Activated T-cell treated with anti-CD3 and anti-CD28 coated beads, Interleukin-2, amount 50 U/mL, for 24 hours (primary cell): Measurements from ENCODE around the gene GNGT1.
"Not testable (repeated sequence)": the region's sequence is repeated elsewhere in the genome, so short reads cannot be mapped to it uniquely, and the experiment has no call there.

Experiments
- DNase-seq: peaks from one replicate; pipeline ENCODE4 v3.0.0-alpha.2; 2020
- H3K27ac Mint-ChIP-seq: 2 replicates; pipeline ENCODE4 v1.8.0; 2020; ENCODE audit warnings: mild to moderate bottlenecking, mixed read lengths
- H3K27me3 Mint-ChIP-seq: 2 replicates; pipeline ENCODE4 v1.8.0; 2020; ENCODE audit warnings: mixed read lengths
- H3K36me3 Mint-ChIP-seq: 2 replicates; pipeline ENCODE4 v1.8.0; 2020; ENCODE audit warnings: low read depth, mixed read lengths
- H3K4me1 Mint-ChIP-seq: 2 replicates; pipeline ENCODE4 v1.8.0; 2020; ENCODE audit warnings: low read depth, mixed read lengths
- H3K4me3 Mint-ChIP-seq: 2 replicates; pipeline ENCODE4 v1.8.0; 2020; ENCODE audit warnings: mild to moderate bottlenecking, moderate library complexity, mixed read lengths
- H3K9me3 Mint-ChIP-seq: 2 replicates; pipeline ENCODE4 v1.8.0; 2020; ENCODE audit warnings: mixed read lengths

The GNGT1 gene

GRCh38 chr7:93916315-93916714 lies 9.9 kb downstream of the GNGT1 start:
- H3K27me3 Mint-ChIP-seq, result peaks cover 35% of the 10 kb centered on the region
- not testable (repeated sequence) for H3K9me3 Mint-ChIP-seq, DNase-seq, H3K4me3 Mint-ChIP-seq, H3K27ac Mint-ChIP-seq, H3K4me1 Mint-ChIP-seq, H3K36me3 Mint-ChIP-seq

- no peaks in the 10 kb centered on the region for H3K9me3 Mint-ChIP-seq
- peaks cover 5% of the 10 kb centered on the region for H3K4me1 Mint-ChIP-seq
- H3K27ac Mint-ChIP-seq, result no peak overlapping the region
- no peak for DNase-seq
- H3K27me3 Mint-ChIP-seq, result peaks cover 50% of the 10 kb centered on the region
- H3K36me3 Mint-ChIP-seq, result no peaks in the 10 kb centered on the region
- no peak overlapping the region for H3K4me3 Mint-ChIP-seq
Observed at GRCh38 chr7:93920496-93921182, 14.3 kb downstream of the GNGT1 start.

GRCh38 chr7:93921186-93921585 lies 14.8 kb downstream of the GNGT1 start:
- peaks cover 50% of the 10 kb centered on the region for H3K27me3 Mint-ChIP-seq
- peaks cover 5% of the 10 kb centered on the region for H3K4me1 Mint-ChIP-seq
- H3K4me3 Mint-ChIP-seq, result no peak overlapping the region
- H3K9me3 Mint-ChIP-seq, result no peaks in the 10 kb centered on the region
- no peaks in the 10 kb centered on the region for H3K36me3 Mint-ChIP-seq
- no peak for DNase-seq
- no peak overlapping the region for H3K27ac Mint-ChIP-seq

GRCh38 chr7:93921607-93922566 lies 15.5 kb downstream of the GNGT1 start, which contains the start of gene GNG11:
GNG11 (plus strand) TSS chr7:93921735; CDS start chr7:93922138, 403 bp downstream.
- Mint-ChIP-seq H3K4me3 (peak within 1 kb of the TSS; percentile 65), H3K36me3 (no peaks in the 10 kb centered on the region), H3K4me1 (peaks cover 5% of the 10 kb centered on the region), H3K27me3 (peaks cover 49% of the 10 kb centered on the region), H3K27ac (no peak within 1 kb of the TSS), H3K9me3 (no peaks in the 10 kb centered on the region)
- peak; percentile 39 for DNase-seq

- Mint-ChIP-seq H3K4me3 (no peak overlapping the region), H3K27ac (no peak overlapping the region), H3K4me1 (peaks cover 5% of the 10 kb centered on the region), H3K36me3 (no peaks in the 10 kb centered on the region), H3K9me3 (no peaks in the 10 kb centered on the region), H3K27me3 (peaks cover 47% of the 10 kb centered on the region)
- DNase-seq, result no peak
Observed at GRCh38 chr7:93923296-93923695, 16.9 kb downstream of the GNGT1 start.

GRCh38 chr7:93923942-93924341 lies 17.6 kb downstream of the GNGT1 start:
- H3K27ac Mint-ChIP-seq, result no peak overlapping the region
- H3K27me3 Mint-ChIP-seq, result peaks cover 49% of the 10 kb centered on the region
- no peaks in the 10 kb centered on the region for H3K36me3 Mint-ChIP-seq
- H3K4me1 Mint-ChIP-seq, result peaks cover 5% of the 10 kb centered on the region
- no peak overlapping the region for H3K4me3 Mint-ChIP-seq
- no peak for DNase-seq
- no peaks in the 10 kb centered on the region for H3K9me3 Mint-ChIP-seq

GRCh38 chr7:93926800-93927199 lies 20.4 kb downstream of the GNGT1 start:
- Mint-ChIP-seq H3K4me1 (peaks cover 5% of the 10 kb centered on the region), H3K36me3 (no peaks in the 10 kb centered on the region), H3K27ac (no peak overlapping the region), H3K9me3 (no peaks in the 10 kb centered on the region), H3K4me3 (no peak overlapping the region), H3K27me3 (peaks cover 35% of the 10 kb centered on the region)
- no peak for DNase-seq

GRCh38 chr7:93927585-93927984 lies 21.2 kb downstream of the GNGT1 start:
- no peak overlapping the region for H3K4me3 Mint-ChIP-seq
- H3K27me3 Mint-ChIP-seq, result peaks cover 29% of the 10 kb centered on the region
- H3K4me1 Mint-ChIP-seq, result no peaks in the 10 kb centered on the region
- H3K27ac Mint-ChIP-seq, result no peak overlapping the region
- no peaks in the 10 kb centered on the region for H3K9me3 Mint-ChIP-seq
- DNase-seq, result no peak
- H3K36me3 Mint-ChIP-seq, result no peaks in the 10 kb centered on the region

- no peak for DNase-seq
- Mint-ChIP-seq H3K27me3 (peaks cover 11% of the 10 kb centered on the region), H3K4me1 (no peaks in the 10 kb centered on the region), H3K9me3 (no peaks in the 10 kb centered on the region), H3K36me3 (no peaks in the 10 kb centered on the region), H3K27ac (no peak overlapping the region), H3K4me3 (no peak overlapping the region)
Observed at GRCh38 chr7:93931655-93932054, 25.3 kb downstream of the GNGT1 start.

GRCh38 chr7:93933156-93933555 lies 26.8 kb downstream of the GNGT1 start:
- Mint-ChIP-seq H3K4me3 (no peak overlapping the region), H3K27ac (no peak overlapping the region), H3K27me3 (peaks cover 9% of the 10 kb centered on the region), H3K4me1 (no peaks in the 10 kb centered on the region), H3K9me3 (no peaks in the 10 kb centered on the region), H3K36me3 (no peaks in the 10 kb centered on the region)
- DNase-seq, result no peak

GRCh38 chr7:93935102-93935501 lies 28.7 kb downstream of the GNGT1 start:
- Mint-ChIP-seq H3K4me1 (no peaks in the 10 kb centered on the region), H3K27me3 (peaks cover 10% of the 10 kb centered on the region), H3K27ac (no peak overlapping the region), H3K4me3 (no peak overlapping the region), H3K9me3 (no peaks in the 10 kb centered on the region), H3K36me3 (no peaks in the 10 kb centered on the region)
- no peak for DNase-seq

- Mint-ChIP-seq H3K4me3 (no peak overlapping the region), H3K36me3 (no peaks in the 10 kb centered on the region), H3K27me3 (peaks cover 12% of the 10 kb centered on the region), H3K9me3 (no peaks in the 10 kb centered on the region), H3K4me1 (no peaks in the 10 kb centered on the region), H3K27ac (no peak overlapping the region)
- DNase-seq, result no peak
Observed at GRCh38 chr7:93937818-93938217, 31.5 kb downstream of the GNGT1 start.

- H3K36me3 Mint-ChIP-seq, result no peaks in the 10 kb centered on the region
- H3K27me3 Mint-ChIP-seq, result peaks cover 12% of the 10 kb centered on the region
- no peaks in the 10 kb centered on the region for H3K4me1 Mint-ChIP-seq
- no peak overlapping the region for H3K27ac Mint-ChIP-seq
- no peak for DNase-seq
- no peak overlapping the region for H3K4me3 Mint-ChIP-seq
- no peaks in the 10 kb centered on the region for H3K9me3 Mint-ChIP-seq
Observed at GRCh38 chr7:93938293-93938692, 31.9 kb downstream of the GNGT1 start.

- Mint-ChIP-seq H3K9me3 (no peaks in the 10 kb centered on the region), H3K27me3 (peaks cover 7% of the 10 kb centered on the region), H3K36me3 (no peaks in the 10 kb centered on the region), H3K27ac (no peak overlapping the region), H3K4me1 (no peaks in the 10 kb centered on the region), H3K4me3 (no peak overlapping the region)
- DNase-seq, result no peak
Observed at GRCh38 chr7:93941945-93942344, 35.6 kb downstream of the GNGT1 start.
